Testis (tissue), 3 donors: ENCODE data around the gene NLRP6. TPM values are rescaled to one million over a fixed set of nuclear protein-coding genes. Genes with fewer than 3 reads are reported as not detected.

Experiments
- DNase-seq: peaks from one replicate; pipeline ENCODE4 v3.0.0-alpha.2; 2019
- H3K27ac ChIP-seq, 2 donors: fragments of 200-600 bp; sonication (generic); one replicate each; pipeline ENCODE4 v1.5.1; 2019
- H3K27me3 ChIP-seq: fragments of 200-600 bp; sonication (generic); one replicate; pipeline ENCODE4 v1.5.1; 2019
- H3K36me3 ChIP-seq: fragments of 200-600 bp; sonication (generic); one replicate; pipeline ENCODE4 v1.5.1; 2017; ENCODE audit warnings: low read depth; ENCODE audit errors: missing control alignments
- H3K4me1 ChIP-seq: fragments of 200-600 bp; sonication (generic); one replicate; pipeline ENCODE4 v1.5.1; 2019
- H3K4me3 ChIP-seq, 2 donors: fragments of 200-600 bp; sonication (generic); one replicate each; pipeline ENCODE4 v1.5.1; 2017 to 2019
- H3K9me3 ChIP-seq: fragments of 200-600 bp; sonication (generic); one replicate; pipeline ENCODE4 v1.5.1; 2017
- POLR2A ChIP-seq: fragments of 450-650 bp; IDR thresholded peaks from one replicate; pipeline ENCODE4 v1.6.1; 2017; ENCODE audit warnings: antibody characterized with exemption, mild to moderate bottlenecking, moderate library complexity
- WGBS, 2 donors: methylation state at CpG; one replicate each; pipeline ENCODE4 v1.1.5; 2018; 5-methylcytosine and 5-hydroxymethylcytosine counted together
- intact Hi-C: fragments of 100-400 bp; cut with DNase I; formaldehyde crosslinking; loops from one replicate; pipeline ENCODE4 v1.15.1; 2023; ENCODE audit warnings: low total_unique reads
- polyA plus RNA-seq: library from polyadenylated mRNA; stranded (reverse); fragments of 350-450 nt; fragmentation: Illumina TruSeq; extraction: RNeasy Lipid Tissue Mini Kit (QIAGEN cat#74804); gene quantifications from one replicate; pipeline ENCODE4 v1.2.3, GENCODE V29; 2014; ENCODE audit warnings: low read depth, low replicate concordance; ENCODE audit not compliant: insufficient read depth
- total RNA-seq, 2 donors: library from RNA; depleted of rRNA; stranded (reverse); fragments of >200 nt; gene quantifications; one replicate each; pipeline ENCODE4 v1.2.3, GENCODE V29; 2016
- TF ChIP-seq, protein P1 (sequence below), 3 experiments: fragments of 450-650 bp in 2 of 3; fragments of 200-600 bp in 1 of 3; sonication (generic) in 1 of 3; IDR thresholded peaks; one replicate each; pipeline ENCODE4 v1.5.1; 2016 to 2019; ENCODE audit warnings: antibody characterized with exemption in 3 of 3, mild to moderate bottlenecking in 2 of 3, moderate library complexity in 1 of 3

Gene NLRP6
- total and polyA plus RNA-seq, 3 donors from 2014 or later, result 0.26 to 2.4 (median 0.31) TPM

DNA sequence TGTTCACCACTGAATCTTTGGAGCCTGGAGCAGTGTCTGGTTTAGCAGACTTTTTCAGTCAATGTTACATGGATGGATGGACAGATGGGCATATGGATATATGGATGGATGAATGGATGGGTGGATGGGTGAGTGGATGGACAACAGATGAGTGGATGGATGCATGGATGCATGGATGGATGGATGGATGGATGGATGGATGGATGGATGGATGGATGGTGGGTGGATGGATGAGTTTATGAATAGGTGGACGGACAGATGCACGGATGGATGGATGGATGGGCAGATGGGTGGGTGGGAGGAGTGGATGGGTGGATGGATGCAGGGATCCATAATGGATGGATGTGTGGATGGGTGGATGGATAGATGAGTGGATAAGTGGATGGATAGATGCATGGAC, 22.4 kb upstream of the NLRP6 start:
- intact Hi-C loops, result no loop called here
- Histone ChIP-seq H3K9me3 (no peaks in the 10 kb centered on the region), H3K36me3 (no peaks in the 10 kb centered on the region), H3K4me1 (no peaks in the 10 kb centered on the region), H3K27ac (no peak overlapping the region), H3K4me3 (no peak overlapping the region), H3K27me3 (no peaks in the 10 kb centered on the region)
- WGBS, 2 donors, result 94 to 96% methylated on average over 2 of the region's 2 CpGs
- no peak for DNase-seq
- TF ChIP-seq, protein P1, sequence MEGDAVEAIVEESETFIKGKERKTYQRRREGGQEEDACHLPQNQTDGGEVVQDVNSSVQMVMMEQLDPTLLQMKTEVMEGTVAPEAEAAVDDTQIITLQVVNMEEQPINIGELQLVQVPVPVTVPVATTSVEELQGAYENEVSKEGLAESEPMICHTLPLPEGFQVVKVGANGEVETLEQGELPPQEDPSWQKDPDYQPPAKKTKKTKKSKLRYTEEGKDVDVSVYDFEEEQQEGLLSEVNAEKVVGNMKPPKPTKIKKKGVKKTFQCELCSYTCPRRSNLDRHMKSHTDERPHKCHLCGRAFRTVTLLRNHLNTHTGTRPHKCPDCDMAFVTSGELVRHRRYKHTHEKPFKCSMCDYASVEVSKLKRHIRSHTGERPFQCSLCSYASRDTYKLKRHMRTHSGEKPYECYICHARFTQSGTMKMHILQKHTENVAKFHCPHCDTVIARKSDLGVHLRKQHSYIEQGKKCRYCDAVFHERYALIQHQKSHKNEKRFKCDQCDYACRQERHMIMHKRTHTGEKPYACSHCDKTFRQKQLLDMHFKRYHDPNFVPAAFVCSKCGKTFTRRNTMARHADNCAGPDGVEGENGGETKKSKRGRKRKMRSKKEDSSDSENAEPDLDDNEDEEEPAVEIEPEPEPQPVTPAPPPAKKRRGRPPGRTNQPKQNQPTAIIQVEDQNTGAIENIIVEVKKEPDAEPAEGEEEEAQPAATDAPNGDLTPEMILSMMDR (IDR thresholded peaks at IDR 0.05), result no peak
- TF ChIP-seq POLR2A, result no peak

GRCh38 chr11:256952-257737, 21.1 kb upstream of the NLRP6 start:
- TF ChIP-seq, protein P1 (IDR thresholded peaks at IDR 0.05), result no peak
- TF ChIP-seq POLR2A, result no peak
- 80 to 82% methylated on average over 10 to 14 of the region's 14 CpGs for WGBS, 2 donors
- intact Hi-C loops, result no loop called here
- Histone ChIP-seq H3K27me3 (no peaks in the 10 kb centered on the region), H3K4me1 (no peaks in the 10 kb centered on the region), H3K27ac (no peak overlapping the region), H3K36me3 (no peaks in the 10 kb centered on the region), H3K9me3 (no peaks in the 10 kb centered on the region), H3K4me3 (no peak overlapping the region)
- no peak for DNase-seq

DNA sequence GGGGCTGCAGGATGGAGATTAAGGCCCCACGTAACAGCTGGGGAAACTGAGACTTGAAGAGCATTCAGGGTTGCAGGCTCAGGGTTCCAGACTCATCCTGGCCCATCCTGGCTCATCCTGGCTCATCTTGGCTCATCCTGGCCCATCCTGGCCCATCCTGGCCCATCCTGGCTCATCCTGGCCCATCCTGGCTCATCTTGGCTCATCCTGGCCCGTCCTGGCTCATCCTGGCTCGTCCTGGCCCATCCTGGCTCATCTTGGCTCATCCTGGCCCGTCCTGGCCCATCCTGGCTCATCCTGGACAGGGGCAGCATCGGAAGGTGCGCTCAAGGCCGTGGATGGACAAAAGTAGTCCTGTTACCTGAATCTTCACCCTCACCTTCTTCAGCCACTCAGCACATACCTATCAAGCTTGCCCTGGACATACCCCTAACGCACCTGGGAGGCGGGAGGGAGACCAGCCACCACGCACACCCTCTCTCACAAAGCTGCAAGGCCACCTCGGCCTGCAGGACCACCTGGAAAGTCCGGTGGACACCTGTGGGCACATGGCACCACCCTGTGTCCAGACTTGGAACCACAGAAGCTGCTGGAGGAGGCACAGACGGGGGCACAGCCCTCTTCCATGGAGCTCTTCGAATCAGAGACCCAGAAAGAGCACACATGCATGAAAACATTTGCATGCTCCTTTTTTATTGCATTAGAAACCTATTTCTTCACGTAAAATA, 20.3 kb upstream of the NLRP6 start:
- H3K4me1 ChIP-seq, result no peaks in the 10 kb centered on the region
- 83 to 84% methylated on average over 15 of the region's 15 CpGs for WGBS, 2 donors
- no peak overlapping the region for H3K27ac ChIP-seq
- H3K36me3 ChIP-seq, result no peaks in the 10 kb centered on the region
- no peak overlapping the region for H3K4me3 ChIP-seq
- H3K9me3 ChIP-seq, result no peaks in the 10 kb centered on the region
- TF ChIP-seq, protein P1 (IDR thresholded peaks at IDR 0.05), result no peak
- no peak for TF ChIP-seq POLR2A
- intact Hi-C loops, result no loop called here
- no peaks in the 10 kb centered on the region for H3K27me3 ChIP-seq
- no peak for DNase-seq

DNA sequence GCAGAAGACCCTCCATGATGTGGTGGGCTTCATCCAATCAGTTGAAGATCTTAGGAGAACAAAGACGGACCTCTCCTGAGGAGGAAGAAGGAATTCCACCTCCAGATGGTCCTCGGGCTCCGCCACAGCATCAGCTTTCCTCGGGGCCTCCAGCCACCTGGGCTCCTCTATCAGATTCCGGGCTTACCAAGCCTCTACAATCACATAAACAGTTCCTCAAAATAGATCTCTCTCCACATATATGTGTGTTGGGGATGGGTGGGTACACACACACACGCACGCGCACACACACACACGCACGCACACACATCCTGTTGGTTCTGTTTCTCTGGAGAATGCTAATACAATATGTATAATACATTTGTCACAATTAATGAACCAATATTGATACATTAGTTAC, 18.8 kb upstream of the NLRP6 start:
- H3K27ac ChIP-seq, result no peak overlapping the region
- DNase-seq, result no peak
- no peak overlapping the region for H3K4me3 ChIP-seq
- intact Hi-C loops, result no loop called here
- no peak for TF ChIP-seq POLR2A
- TF ChIP-seq, protein P1 (IDR thresholded peaks at IDR 0.05), result no peak
- 79 to 84% methylated on average over 10 of the region's 10 CpGs for WGBS, 2 donors
- no peaks in the 10 kb centered on the region for H3K4me1 ChIP-seq
- H3K27me3 ChIP-seq, result no peaks in the 10 kb centered on the region
- no peaks in the 10 kb centered on the region for H3K36me3 ChIP-seq
- H3K9me3 ChIP-seq, result no peaks in the 10 kb centered on the region
